CD4-positive, alpha-beta memory T cell (primary cell): Measurements from ENCODE around the gene PHPT1. TPM values are rescaled to one million over a fixed set of nuclear protein-coding genes. Genes with fewer than 3 reads are reported as not detected.
"Not testable (repeated sequence)": the region's sequence is repeated elsewhere in the genome, so short reads cannot be mapped to it uniquely, and the experiment has no call there.

Experiments used
- CTCF ChIA-PET: fragments of 350-600 bp; sonication (Branson Sonifier 250); formaldehyde crosslinking; loops from one replicate; lab custom pipeline; 2021; ENCODE audit warnings: inconsistent platforms; ENCODE audit not compliant: partially characterized antibody; lab: Charles Lee
- POLR2A ChIA-PET: fragments of 350-600 bp; sonication (Branson Sonifier 250); formaldehyde crosslinking; loops from one replicate; lab custom pipeline; 2021; ENCODE audit not compliant: partially characterized antibody; lab: Charles Lee
- DNase-seq, 5 donors: peaks; one replicate each; pipeline versions ENCODE4 v3.0.0 to v3.0.0-alpha.2; 2020 to 2022; ENCODE audit warnings: mixed read lengths in 1 of 5
- H3K27ac ChIP-seq: one replicate; pipeline ENCODE4 v1.7.0; 2013; ENCODE audit warnings: low read depth, low read length
- H3K27me3 ChIP-seq: 2 replicates; pipeline ENCODE4 v1.7.0; 2013; ENCODE audit warnings: mild to moderate bottlenecking, low read length, moderate library complexity; ENCODE audit not compliant: insufficient read depth
- H3K36me3 ChIP-seq: 2 replicates; pipeline ENCODE4 v1.7.0; 2013; ENCODE audit warnings: mild to moderate bottlenecking, low read length, moderate library complexity; ENCODE audit not compliant: insufficient read depth
- H3K4me1 ChIP-seq: 2 replicates; pipeline ENCODE4 v1.7.0; 2013; ENCODE audit warnings: mild to moderate bottlenecking, low read length, moderate library complexity; ENCODE audit not compliant: insufficient read depth
- H3K4me3 ChIP-seq, 2 donors: one replicate each; pipeline ENCODE4 v1.7.0; 2013; ENCODE audit warnings: low read length in 2 of 2, mild to moderate bottlenecking in 1 of 2
- H3K9me3 ChIP-seq, 2 donors: one replicate each; pipeline ENCODE4 v1.7.0; 2013; ENCODE audit warnings: low read length in 2 of 2, control low read depth in 1 of 2; ENCODE audit not compliant: control insufficient read depth in 1 of 2
- H3K27ac Mint-ChIP-seq, 7 donors: one replicate each; pipeline ENCODE4 v1.8.0; 2020 to 2021; ENCODE audit warnings: mixed read lengths in 7 of 7, mild to moderate bottlenecking in 6 of 7, inconsistent platforms in 3 of 7, moderate library complexity in 3 of 7
- H3K27me3 Mint-ChIP-seq, 2 donors: one replicate each; pipeline ENCODE4 v1.8.0; 2020 to 2021; ENCODE audit warnings: mixed read lengths in 2 of 2
- H3K36me3 Mint-ChIP-seq, 2 donors: one replicate each; pipeline ENCODE4 v1.8.0; 2020 to 2021; ENCODE audit warnings: mixed read lengths in 2 of 2, inconsistent platforms in 1 of 2, mild to moderate bottlenecking in 1 of 2
- H3K4me1 Mint-ChIP-seq, 4 donors: one replicate each; pipeline ENCODE4 v1.8.0; 2020 to 2021; ENCODE audit warnings: mixed read lengths in 4 of 4, mild to moderate bottlenecking in 1 of 4
- H3K4me3 Mint-ChIP-seq, 8 donors: one replicate each; pipeline ENCODE4 v1.8.0; 2020 to 2021; ENCODE audit warnings: mixed read lengths in 8 of 8, mild to moderate bottlenecking in 7 of 8, moderate library complexity in 6 of 8, inconsistent platforms in 3 of 8
- H3K9me3 Mint-ChIP-seq, 8 donors: one replicate each; pipeline ENCODE4 v1.8.0; 2020 to 2021; ENCODE audit warnings: mixed read lengths in 8 of 8, mild to moderate bottlenecking in 5 of 8, inconsistent platforms in 3 of 8, moderate library complexity in 1 of 8
- intact Hi-C: fragments of 100-400 bp; cut with micrococcal nuclease; formaldehyde crosslinking; loops from one replicate; pipeline ENCODE4 v1.15.1; 2023
- polyA plus RNA-seq, 2 donors: library from polyadenylated mRNA; unstranded; fragments of 300-500 nt; fragmentation: Illumina TruSeq; gene quantifications; one replicate each; pipeline ENCODE4 v1.2.3, GENCODE V29; 2021
- total RNA-seq, 2 experiments: library from RNA; stranded (reverse); gene quantifications; one replicate each; pipeline ENCODE4 v1.2.3, GENCODE V29; 2021

The PHPT1 gene
- total and polyA plus RNA-seq, 4 experiments from 2014 or later, result 41.3 to 94.0 (median 65.5) TPM

DNA sequence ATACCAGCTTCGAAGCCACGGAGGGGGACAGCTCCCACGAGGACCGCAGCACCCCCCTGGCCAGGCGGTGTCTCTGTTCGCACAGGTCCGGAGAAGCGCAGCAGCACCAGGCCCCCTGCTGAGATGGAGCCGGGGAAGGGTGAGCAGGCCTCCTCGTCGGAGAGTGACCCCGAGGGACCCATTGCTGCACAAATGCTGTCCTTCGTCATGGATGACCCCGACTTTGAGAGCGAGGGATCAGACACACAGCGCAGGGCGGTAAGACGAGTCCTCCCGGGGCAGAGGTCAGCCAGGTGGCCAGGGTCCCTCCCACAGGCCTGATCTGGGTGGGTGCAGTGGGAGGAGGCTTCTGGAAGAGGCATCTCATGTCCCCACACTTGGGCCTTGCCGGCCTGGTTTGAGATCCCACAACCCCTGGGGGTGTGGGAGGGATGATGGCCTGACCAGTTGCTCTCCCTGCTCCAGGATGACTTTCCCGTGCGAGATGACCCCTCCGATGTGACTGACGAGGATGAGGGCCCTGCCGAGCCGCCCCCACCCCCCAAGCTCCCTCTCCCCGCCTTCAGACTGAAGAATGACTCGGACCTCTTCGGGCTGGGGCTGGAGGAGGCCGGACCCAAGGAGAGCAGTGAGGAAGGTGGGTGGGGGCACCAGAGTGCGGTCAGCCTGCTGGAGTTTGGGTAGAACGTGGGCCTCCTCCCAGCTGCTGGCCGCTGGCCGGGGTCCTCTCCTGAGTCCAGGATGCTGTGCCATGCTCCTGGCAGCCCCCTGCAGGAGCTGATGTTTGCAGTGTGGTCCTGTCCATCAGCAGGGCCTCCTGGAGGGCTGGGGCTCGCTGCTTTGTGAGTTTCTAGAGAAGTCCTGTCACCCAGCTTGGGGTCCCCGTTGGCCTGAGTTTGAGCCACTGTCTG, 9.7 kb upstream of the PHPT1 start:
- H3K36me3 ChIP-seq, result no peaks in the 10 kb centered on the region
- H3K4me3 ChIP-seq, result no peak overlapping the region
- Mint-ChIP-seq H3K4me1 (peaks cover 5 to 18% (median 10%) of the 10 kb centered on the region in 4 donors), H3K4me3 (peak overlapping the region in 1 of 8 donors; percentile 74), H3K27me3 (peaks cover 3% of the 10 kb centered on the region in 2 donors), H3K36me3 (peaks cover 0 to 10% of the 10 kb centered on the region in 2 donors), H3K27ac (peak overlapping the region in 2 of 7 donors; percentile 31 to 81), H3K9me3 (no peaks in the 10 kb centered on the region)
- POLR2A ChIA-PET, result no interaction called here
- no peaks in the 10 kb centered on the region for H3K27me3 ChIP-seq
- peak in 1 of 5 donors; percentile 22 for DNase-seq
- no peak overlapping the region for H3K27ac ChIP-seq
- H3K9me3 ChIP-seq, result no peaks in the 10 kb centered on the region
- CTCF ChIA-PET, result interaction anchor here (1.4 kb wide), 1 partner anchor 17 kb away, joined by 3 read pairs; no protein-coding TSS in a partner anchor
- intact Hi-C loops, result loop anchor here (5.0 kb wide), 1 partner anchor 32 kb away; the partner anchor contains the start of gene RABL6
- H3K4me1 ChIP-seq, result peaks cover 13% of the 10 kb centered on the region

DNA sequence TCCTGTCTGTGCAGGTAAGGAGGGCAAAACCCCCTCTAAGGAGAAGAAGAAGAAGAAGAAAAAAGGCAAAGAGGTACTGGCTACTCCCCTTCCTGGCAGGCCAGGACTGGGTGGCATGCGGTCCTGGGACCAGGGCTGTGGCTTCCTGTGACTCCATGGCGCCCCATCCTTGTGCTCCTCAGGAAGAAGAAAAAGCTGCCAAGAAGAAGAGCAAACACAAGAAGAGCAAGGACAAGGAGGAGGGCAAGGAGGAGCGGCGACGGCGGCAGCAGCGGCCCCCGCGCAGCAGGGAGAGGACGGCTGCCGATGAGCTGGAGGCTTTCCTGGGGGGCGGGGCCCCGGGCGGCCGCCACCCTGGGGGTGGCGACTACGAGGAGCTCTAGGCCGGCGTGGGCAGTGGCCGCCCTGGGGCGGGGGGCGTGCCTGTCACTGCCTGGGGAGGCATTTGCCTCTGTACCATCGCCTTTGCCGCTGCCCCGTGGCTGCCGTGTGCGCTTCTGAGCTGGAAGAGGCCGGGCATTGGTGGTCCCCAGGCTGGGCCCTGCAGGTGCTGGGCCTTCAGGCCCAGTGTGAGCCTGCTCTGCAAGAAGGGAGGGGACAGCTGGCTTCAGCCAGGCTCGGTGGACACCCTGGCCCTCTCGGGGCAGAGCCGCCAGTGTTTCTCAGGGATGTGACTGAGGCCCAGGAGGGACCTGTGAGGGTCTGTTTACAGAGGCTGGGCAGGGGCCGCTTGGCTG, 8.9 kb upstream of the PHPT1 start:
- Mint-ChIP-seq H3K27me3 (peaks cover 3 to 5% of the 10 kb centered on the region in 2 donors), H3K27ac (peak overlapping the region in 2 of 7 donors; percentile 31 to 81), H3K36me3 (peaks cover 0 to 10% of the 10 kb centered on the region in 2 donors), H3K4me1 (peaks cover 5 to 18% (median 10%) of the 10 kb centered on the region in 4 donors), H3K4me3 (peak overlapping the region in 1 of 8 donors; percentile 74), H3K9me3 (no peaks in the 10 kb centered on the region)
- intact Hi-C loops, result loop anchor here (5.0 kb wide), 1 partner anchor 33 kb away; the partner anchor contains the start of gene RABL6
- H3K4me3 ChIP-seq, result no peak overlapping the region
- peaks cover 13% of the 10 kb centered on the region for H3K4me1 ChIP-seq
- no peaks in the 10 kb centered on the region for H3K9me3 ChIP-seq
- no peaks in the 10 kb centered on the region for H3K27me3 ChIP-seq
- no peak overlapping the region for H3K27ac ChIP-seq
- ChIA-PET POLR2A (interaction anchor here (0.9 to 1.0 kb wide), 2 partner anchors 25 to 33 kb away, joined by 3 to 5 read pairs; partner anchors contain the start of gene RABL6), CTCF (interaction anchor here (1.4 to 4.9 kb wide), 2 partner anchors 16 to 195 kb away, joined by 3 to 36 read pairs; no protein-coding TSS in a partner anchor)
- H3K36me3 ChIP-seq, result no peaks in the 10 kb centered on the region
- DNase-seq, result no peak

DNA sequence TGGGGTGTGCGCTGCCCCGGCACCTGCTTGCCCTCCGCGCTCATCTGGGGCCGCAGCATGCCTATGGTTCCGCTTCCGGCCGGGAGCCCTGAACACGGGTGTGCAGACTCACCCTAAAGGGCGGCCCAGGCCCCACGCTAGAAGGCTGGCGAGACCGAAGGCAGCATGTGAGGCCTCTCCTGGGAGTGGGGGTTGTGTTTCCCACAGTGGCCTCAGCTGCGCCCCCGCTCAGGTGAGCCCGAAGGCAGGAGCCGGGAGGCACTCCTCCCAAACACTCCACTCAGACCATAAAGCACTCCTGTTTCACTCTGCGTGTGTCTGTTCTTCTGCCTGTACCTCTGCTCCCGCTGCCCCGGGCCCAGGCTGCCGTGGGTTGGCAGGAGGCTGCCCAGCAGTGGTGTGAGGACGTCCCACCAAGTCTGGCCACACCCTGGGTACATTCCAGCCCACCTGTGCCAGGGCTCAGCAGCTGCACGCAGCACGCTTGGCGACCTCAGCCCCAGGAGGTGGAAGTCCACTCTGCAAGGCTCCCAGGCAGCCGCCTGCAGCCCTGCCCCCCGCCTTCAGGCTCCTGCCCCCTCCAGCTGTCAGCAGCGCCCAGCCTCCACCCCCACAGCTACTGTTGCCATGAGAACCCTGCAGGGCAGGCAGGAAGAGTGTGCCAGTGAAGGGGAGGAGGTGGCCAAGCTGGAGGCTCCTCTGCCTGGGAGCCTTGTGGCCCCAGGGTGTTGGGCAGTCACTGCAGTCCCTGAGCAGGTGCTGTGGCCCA, 8.1 kb upstream of the PHPT1 start:
- H3K4me3 Mint-ChIP-seq, result no peak overlapping the region
- intact Hi-C loops, result loop anchor here (5.0 kb wide), 1 partner anchor 34 kb away; the partner anchor contains the start of gene RABL6

DNA sequence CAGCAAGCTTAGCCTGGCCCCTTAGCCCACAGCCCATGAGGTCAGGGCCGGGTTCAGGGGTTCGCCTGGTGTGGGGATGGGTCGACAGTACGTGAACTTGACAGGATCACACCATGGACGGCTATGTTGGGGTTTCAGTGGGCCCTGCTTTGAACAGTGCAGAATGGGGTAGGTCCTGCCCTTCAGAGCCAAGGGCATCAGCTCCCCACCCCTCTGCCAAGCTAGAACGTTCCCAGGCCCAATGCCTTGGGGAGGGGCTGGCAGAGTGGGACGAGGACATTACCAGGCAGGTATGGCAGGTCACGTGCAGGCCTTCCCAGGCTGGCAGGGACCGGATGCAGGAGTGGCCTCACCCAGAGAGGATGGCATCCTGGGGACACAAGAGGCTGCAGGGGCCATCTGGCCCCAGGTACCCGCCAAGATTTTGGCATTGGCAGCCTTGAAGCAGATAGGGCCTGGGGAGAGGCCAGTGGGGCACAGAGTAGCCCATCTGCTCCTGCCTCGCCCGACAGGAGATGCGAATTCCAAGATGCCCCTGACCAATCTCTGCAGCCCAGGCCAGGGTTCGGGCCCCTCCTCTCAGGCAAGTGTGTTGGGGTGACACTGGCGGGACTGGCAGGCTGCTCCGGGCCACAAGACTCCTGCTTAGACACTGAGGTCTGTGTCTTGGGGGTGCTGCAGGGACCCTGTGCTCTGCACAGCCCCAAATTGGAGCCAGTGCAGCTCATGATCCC, 7.4 kb upstream of the PHPT1 start:
- intact Hi-C loops, result loop anchor here (1.0 to 5.0 kb wide), 5 partner anchors 35 to 193 kb away; partner anchors contain the start of genes FBXW5, PAXX and RABL6

More for the DNA sequence above, 8.1 kb upstream of the PHPT1 start:
- Histone ChIP-seq H3K4me3 (no peak overlapping the region), H3K36me3 (no peaks in the 10 kb centered on the region), H3K4me1 (peaks cover 13% of the 10 kb centered on the region), H3K27me3 (no peaks in the 10 kb centered on the region), H3K9me3 (no peaks in the 10 kb centered on the region), H3K27ac (no peak overlapping the region)
- no peak for DNase-seq
- H3K9me3 Mint-ChIP-seq, result no peaks in the 10 kb centered on the region
- peaks cover 5 to 18% (median 10%) of the 10 kb centered on the region in 4 donors for H3K4me1 Mint-ChIP-seq
- peak overlapping the region in 1 of 7 donors; percentile 86 for H3K27ac Mint-ChIP-seq
- H3K36me3 Mint-ChIP-seq, result peaks cover 0 to 10% of the 10 kb centered on the region in 2 donors
- H3K27me3 Mint-ChIP-seq, result peaks cover 3 to 6% of the 10 kb centered on the region in 2 donors
- CTCF ChIA-PET, result interaction anchor here (0.9 to 4.9 kb wide), 5 partner anchors 21 to 206 kb away, joined by 3 to 36 read pairs (median 5); no protein-coding TSS in a partner anchor
- POLR2A ChIA-PET, result interaction anchor here (0.9 to 1.2 kb wide), 3 partner anchors 25 to 400 kb away, joined by 3 to 5 read pairs (median 4); partner anchors contain the start of genes RABL6 and TUBB4B

DNA sequence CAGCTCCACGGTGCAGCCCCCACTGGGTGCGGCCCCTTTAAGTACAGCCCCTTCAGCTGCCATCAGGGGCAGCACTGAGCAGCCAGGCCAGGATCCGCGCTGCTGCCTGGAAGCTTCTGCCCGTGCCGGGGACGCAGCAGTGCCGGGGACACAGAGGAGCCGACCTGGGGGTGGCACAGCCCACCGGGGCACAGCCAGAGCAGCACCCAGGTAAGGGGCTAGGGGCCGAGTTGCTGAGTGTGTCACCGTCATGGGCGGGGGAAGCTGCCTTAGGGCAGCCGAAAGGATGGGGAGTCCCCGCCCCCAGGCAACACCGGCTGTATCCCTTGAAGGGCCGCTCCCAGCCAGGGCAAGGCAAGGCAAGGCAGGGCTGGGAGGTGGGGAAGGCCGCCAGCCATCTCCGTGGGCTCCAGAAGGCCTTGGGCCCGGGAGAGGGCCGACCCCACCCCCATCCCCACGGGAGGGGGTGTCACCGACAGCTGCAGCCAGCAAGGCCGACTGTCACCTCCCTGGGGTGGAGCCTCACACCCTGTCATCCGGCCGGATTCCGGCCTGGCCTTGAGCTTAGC, 6.7 kb upstream of the PHPT1 start, which contains the start of gene AJM1:
TSS of gene AJM1 (plus strand) at position 99 of the 569 bp plus-strand sequence. CDS start 1,937 bp downstream, outside the sequence.
- Histone ChIP-seq H3K27ac (peak within 1 kb of the TSS; percentile 58), H3K4me3 (peak within 1 kb of the TSS in 1 of 2 donors; percentile 69), H3K4me1 (peaks cover 20% of the 10 kb centered on the region)
- H3K4me1 Mint-ChIP-seq, result peaks cover 5 to 28% (median 12%) of the 10 kb centered on the region in 4 donors
- peak within 1 kb of the TSS; percentile 38 to 86 (median 64) for H3K27ac Mint-ChIP-seq
- not testable (repeated sequence) for H3K9me3 ChIP-seq, H3K9me3 Mint-ChIP-seq, H3K36me3 Mint-ChIP-seq, H3K27me3 ChIP-seq, H3K36me3 ChIP-seq, H3K27me3 Mint-ChIP-seq
- DNase-seq, result peak; percentile 79 to 85 (median 81)
- intact Hi-C loops, result loop anchor here (1.0 to 5.0 kb wide), 5 partner anchors 35 to 193 kb away; partner anchors contain the start of genes FBXW5, PAXX and RABL6
- peak within 1 kb of the TSS; percentile 77 to 93 (median 82) for H3K4me3 Mint-ChIP-seq
- CTCF ChIA-PET, result interaction anchor here (0.6 to 4.9 kb wide), 39 partner anchors 9 to 226 kb away, joined by 3 to 36 read pairs (median 4); partner anchors contain the start of genes CLIC3, EDF1, FBXW5 and FUT7
- POLR2A ChIA-PET, result interaction anchor here (0.6 to 1.7 kb wide), 19 partner anchors 11 to 398 kb away, joined by 3 to 12 read pairs (median 4); partner anchors contain the start of genes C8G, CLIC3, EDF1 and FBXW5

More for the DNA sequence above, 7.4 kb upstream of the PHPT1 start:
- not testable (repeated sequence) for H3K9me3 ChIP-seq, H3K9me3 Mint-ChIP-seq, H3K36me3 ChIP-seq, DNase-seq, H3K27me3 Mint-ChIP-seq, H3K27me3 ChIP-seq, H3K36me3 Mint-ChIP-seq, H3K27ac ChIP-seq
- Mint-ChIP-seq H3K4me3 (peak overlapping the region; percentile 77 to 93 (median 82)), H3K27ac (peak overlapping the region; percentile 38 to 86 (median 64)), H3K4me1 (peaks cover 5 to 22% (median 11%) of the 10 kb centered on the region in 4 donors)
- peaks cover 18% of the 10 kb centered on the region for H3K4me1 ChIP-seq
- ChIA-PET CTCF (interaction anchor here (0.6 to 4.9 kb wide), 34 partner anchors 10 to 226 kb away, joined by 3 to 36 read pairs (median 4); partner anchors contain the start of genes CLIC3, FBXW5, RABL6 and TRAF2), POLR2A (interaction anchor here (0.7 to 1.7 kb wide), 18 partner anchors 12 to 399 kb away, joined by 3 to 12 read pairs (median 4); partner anchors contain the start of genes C8G, EDF1, FBXW5 and MAN1B1)
- peak overlapping the region in 1 of 2 donors; percentile 69 for H3K4me3 ChIP-seq
